Right lobe of liver (tissue), 6 donors: ENCODE data around the gene PRMT7. TPM values are rescaled to one million over a fixed set of nuclear protein-coding genes. Genes with fewer than 3 reads are reported as not detected.

Experiments
- ATAC-seq, 4 donors: fragments of 200-7000 bp; cut with Tn5 transposase; one replicate each; pipeline ENCODE4 v1.9.1; 2020; ENCODE audit warnings: mild to moderate bottlenecking in 4 of 4, moderate library complexity in 4 of 4
- DNase-seq, 3 donors: peaks; one replicate each; pipeline ENCODE4 v3.0.0-alpha.2; 2020
- H3K27ac ChIP-seq, 3 donors: fragments of 200-600 bp; one replicate each; pipeline ENCODE4 v1.8.0; 2022
- H3K27me3 ChIP-seq, 2 donors: fragments of 200-600 bp; one replicate each; pipeline ENCODE4 v1.8.0; 2022
- H3K36me3 ChIP-seq, 4 donors: fragments of 200-600 bp; sonication (generic) in 1 of 4; one replicate each; pipeline versions ENCODE4 v1.5.1 to v1.8.0; 2017 to 2022; ENCODE audit warnings: control low read depth in 1 of 4
- H3K4me1 ChIP-seq, 4 donors: fragments of 200-600 bp; sonication (generic) in 1 of 4; one replicate each; pipeline versions ENCODE4 v1.5.1 to v1.8.0; 2017 to 2022; ENCODE audit warnings: control low read depth in 1 of 4
- H3K4me3 ChIP-seq, 3 donors: fragments of 200-600 bp; one replicate each; pipeline ENCODE4 v1.8.0; 2022
- H3K9me3 ChIP-seq, 4 donors: fragments of 200-600 bp; sonication (generic) in 1 of 4; one replicate each; pipeline versions ENCODE4 v1.5.1 to v1.8.0; 2017 to 2022; ENCODE audit warnings: control low read depth in 1 of 4
- CTCF ChIP-seq, 4 donors: fragments of 200-600 bp in 3 of 4; fragments of 450-650 bp in 1 of 4; IDR thresholded peaks; one replicate each; pipeline versions ENCODE4 v1.5.1 to v1.8.0; 2016 to 2022; ENCODE audit warnings: antibody characterized with exemption in 4 of 4, mild to moderate bottlenecking in 2 of 4
- POLR2A ChIP-seq: fragments of 450-650 bp; IDR thresholded peaks from one replicate; pipeline ENCODE4 v1.6.1; 2017; ENCODE audit warnings: antibody characterized with exemption, mild to moderate bottlenecking
- WGBS: methylation state at CpG from one replicate; pipeline ENCODE4 v1.1.6; 2018; ENCODE audit warnings: low coverage, low lambda C conversion rate; ENCODE audit not compliant: insufficient coverage; ENCODE audit errors: missing lambda C conversion rate; 5-methylcytosine and 5-hydroxymethylcytosine counted together
- intact Hi-C, 2 donors: fragments of 100-400 bp; cut with DNase I; formaldehyde crosslinking; loops; one replicate each; pipeline versions ENCODE4 v1.11.2 to v1.14.1; 2022
- total RNA-seq, 6 experiments: library from RNA; depleted of rRNA in 2 of 6; stranded (reverse); fragments of >200 nt in 2 of 6; fragmentation: NEBNext Ultra II Directional in 3 of 6; extraction: Animal tissue kit (Norgen Biotek cat#: 25700) in 3 of 6; gene quantifications; one replicate each; pipeline versions ENCODE4 v1.1.0 to v1.2.4, GENCODE V29; 2016 to 2023
- donor health status: DM: no; HTN: yes; CAD: no.
- donor health status: DM: no; HTN: no; CAD: no.
- donor health status: DM: no; HTN: no; CAD: no.
- donor health status: DM: no; HTN: yes; CAD: no.
- donor health status: DM: no; HTN: yes; CAD: no.

Gene PRMT7
- total RNA-seq, 6 experiments from 2014 or later: 13.1 to 28.3 (median 21.1) TPM

GRCh38 chr16:68339214-68339613, 28.4 kb downstream of the PRMT7 start:
- TF ChIP-seq CTCF (IDR thresholded peaks at IDR 0.05) (no peak), POLR2A (no peak)
- intact Hi-C loops: no loop called here
- DNase-seq: no peak
- Histone ChIP-seq H3K4me1 (peaks cover 0 to 9% (median 0%) of the 10 kb centered on the region in 4 donors), H3K27me3 (no peaks in the 10 kb centered on the region), H3K27ac (no peak overlapping the region), H3K36me3 (peaks cover 0 to 43% (median 17%) of the 10 kb centered on the region in 4 donors), H3K4me3 (no peak overlapping the region), H3K9me3 (no peaks in the 10 kb centered on the region)
- no peak for ATAC-seq
- 94% methylated on average over 10 of the region's 13 CpGs for WGBS

GRCh38 chr16:68342620-68343019, 31.8 kb downstream of the PRMT7 start:
- 92% methylated on average over 4 of the region's 7 CpGs for WGBS
- intact Hi-C loops: no loop called here
- no peaks in the 10 kb centered on the region for H3K9me3 ChIP-seq
- DNase-seq (no peak), ATAC-seq (no peak)
- no peak for TF ChIP-seq CTCF (IDR thresholded peaks at IDR 0.05)
- TF ChIP-seq POLR2A: no peak
- no peak overlapping the region for H3K4me3 ChIP-seq
- H3K27me3 ChIP-seq: no peaks in the 10 kb centered on the region
- H3K27ac ChIP-seq: no peak overlapping the region
- H3K36me3 ChIP-seq: peaks cover 0 to 38% (median 16%) of the 10 kb centered on the region in 4 donors
- H3K4me1 ChIP-seq: peaks cover 0 to 21% (median 6%) of the 10 kb centered on the region in 4 donors

- DNase-seq (no peak), ATAC-seq (no peak)
- Histone ChIP-seq H3K27me3 (no peaks in the 10 kb centered on the region), H3K27ac (no peak overlapping the region), H3K4me3 (no peak overlapping the region), H3K9me3 (no peaks in the 10 kb centered on the region), H3K4me1 (peaks cover 0 to 21% (median 6%) of the 10 kb centered on the region in 4 donors), H3K36me3 (peaks cover 0 to 42% (median 13%) of the 10 kb centered on the region in 4 donors)
- no peak for TF ChIP-seq CTCF (IDR thresholded peaks at IDR 0.05)
- no peak for TF ChIP-seq POLR2A
- intact Hi-C loops: no loop called here
- WGBS: 97% methylated on average over 7 of the region's 7 CpGs
These were observed 32.3 kb downstream of the PRMT7 start for GRCh38 chr16:68343137-68343536.

DNA sequence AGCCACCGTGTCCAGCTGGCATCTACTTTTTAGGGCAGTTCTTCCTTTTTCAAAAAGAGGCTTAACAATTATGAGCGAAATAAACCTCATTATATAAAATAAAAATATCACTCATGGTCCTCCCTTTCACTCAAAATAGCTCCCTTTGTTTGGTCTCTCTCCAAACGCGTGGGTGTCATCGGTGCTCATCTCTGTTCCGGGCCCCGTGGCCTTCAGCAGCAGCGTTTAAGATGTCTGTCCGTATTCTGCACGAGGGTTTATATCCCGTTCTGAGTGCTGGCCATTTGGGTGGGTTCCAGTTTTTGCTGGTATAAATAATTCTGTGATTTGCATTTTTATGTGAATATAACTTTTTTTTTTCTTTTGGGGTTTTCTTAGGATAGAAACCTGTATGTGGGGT, 33.4 kb downstream of the PRMT7 start:
- Histone ChIP-seq H3K4me3 (no peak overlapping the region), H3K27me3 (no peaks in the 10 kb centered on the region), H3K27ac (no peak overlapping the region), H3K9me3 (no peaks in the 10 kb centered on the region), H3K36me3 (peaks cover 0 to 44% (median 7%) of the 10 kb centered on the region in 4 donors), H3K4me1 (peaks cover 0 to 21% (median 6%) of the 10 kb centered on the region in 4 donors)
- intact Hi-C loops: no loop called here
- ATAC-seq (no peak), DNase-seq (no peak)
- TF ChIP-seq POLR2A (no peak), CTCF (IDR thresholded peaks at IDR 0.05) (no peak)
- WGBS: 83% methylated on average over 11 of the region's 11 CpGs
